Small intestine (tissue), 7 donors: ENCODE results near the gene LEFTY1. TPM values are rescaled to one million over a fixed set of nuclear protein-coding genes. Genes with fewer than 3 reads are reported as not detected.

Experiments used
- DNase-seq, 2 donors: peaks; one replicate each; pipeline versions ENCODE4 v3.0.0 to v3.0.0-alpha.2; 2013
- FAIRE-seq: peaks from 2 replicates; lab custom pipeline; 2012; peaks lifted over from hg19 to GRCh38; lab: Jason Lieb, UNC
- H3K27ac ChIP-seq, 3 donors: one replicate each; pipeline ENCODE4 v1.5.1; 2013; ENCODE audit warnings: low read length in 2 of 3, mild to moderate bottlenecking in 2 of 3, control low read depth in 1 of 3, inconsistent platforms in 1 of 3, low read depth in 1 of 3, moderate library complexity in 1 of 3
- H3K27me3 ChIP-seq, 3 donors: one replicate each; pipeline ENCODE4 v1.6.1; 2013; ENCODE audit warnings: low read length in 3 of 3, inconsistent platforms in 1 of 3; ENCODE audit not compliant: control insufficient read depth in 3 of 3, insufficient read depth in 3 of 3
- H3K36me3 ChIP-seq, 3 donors: one replicate each; pipeline ENCODE4 v1.6.1; 2013; ENCODE audit warnings: low read length in 3 of 3, inconsistent platforms in 1 of 3, low read depth in 1 of 3, mild to moderate bottlenecking in 1 of 3, moderate library complexity in 1 of 3; ENCODE audit not compliant: control insufficient read depth in 3 of 3, insufficient read depth in 2 of 3
- H3K4me1 ChIP-seq, 3 donors: one replicate each; pipeline ENCODE4 v1.6.1; 2013; ENCODE audit warnings: low read length in 2 of 3, inconsistent platforms in 1 of 3, low read depth in 1 of 3, mild to moderate bottlenecking in 1 of 3, moderate library complexity in 1 of 3; ENCODE audit not compliant: control insufficient read depth in 3 of 3, insufficient read depth in 2 of 3
- H3K4me3 ChIP-seq, 3 donors: one replicate each; pipeline ENCODE4 v1.5.1; 2013; ENCODE audit warnings: low read length in 3 of 3, control low read depth in 1 of 3, inconsistent platforms in 1 of 3, low read depth in 1 of 3, mild to moderate bottlenecking in 1 of 3, moderate library complexity in 1 of 3
- H3K9me3 ChIP-seq, 2 donors: one replicate each; pipeline ENCODE4 v1.6.1; 2013; ENCODE audit warnings: low read depth in 1 of 2, low read length in 1 of 2; ENCODE audit not compliant: control insufficient read depth in 2 of 2, insufficient read depth in 1 of 2
- WGBS, 3 donors: extraction: QIAGEN DNeasy Blood & Tissue Kit; methylation state at CpG; one replicate each; pipeline ENCODE4 v1.1.7; 2013; 5-methylcytosine and 5-hydroxymethylcytosine counted together
- polyA plus RNA-seq, 4 donors: library from polyadenylated mRNA; stranded (reverse) in 3 of 4; unstranded in 1 of 4; fragments of 200-250 nt in 3 of 4; fragments of 120-200 nt in 1 of 4; gene quantifications; one replicate each; pipeline versions ENCODE4 v1.2.1 to v1.2.3, GENCODE V29; 2013
- donor health status: healthy with polysubstance abuse.
- donor health status: control.
- donor health status: control.
- donor health status: Bipolar disorder and iron deficiency.
- donor health status: healthy.

LEFTY1 gene
- polyA plus RNA-seq, 4 donors: 0.19 to 0.58 TPM; not detected in 2

- FAIRE-seq: no peak
- peaks cover 0 to 5% of the 10 kb centered on the region in 2 donors for H3K9me3 ChIP-seq
- peaks cover 0 to 24% (median 4%) of the 10 kb centered on the region in 3 donors for H3K4me1 ChIP-seq
- peak overlapping the region in 2 of 3 donors; percentile 25 to 63 for H3K27ac ChIP-seq
- no peak overlapping the region for H3K4me3 ChIP-seq
- WGBS, 3 donors: 31 to 39% (median 36%) methylated on average over 16 of the region's 16 CpGs
- peaks cover 0 to 94% (median 2%) of the 10 kb centered on the region in 3 donors for H3K36me3 ChIP-seq
- no peaks in the 10 kb centered on the region for H3K27me3 ChIP-seq
- DNase-seq: no peak
Observed at GRCh38 chr1:225848030-225848955, 40.7 kb downstream of the LEFTY1 start.

DNA sequence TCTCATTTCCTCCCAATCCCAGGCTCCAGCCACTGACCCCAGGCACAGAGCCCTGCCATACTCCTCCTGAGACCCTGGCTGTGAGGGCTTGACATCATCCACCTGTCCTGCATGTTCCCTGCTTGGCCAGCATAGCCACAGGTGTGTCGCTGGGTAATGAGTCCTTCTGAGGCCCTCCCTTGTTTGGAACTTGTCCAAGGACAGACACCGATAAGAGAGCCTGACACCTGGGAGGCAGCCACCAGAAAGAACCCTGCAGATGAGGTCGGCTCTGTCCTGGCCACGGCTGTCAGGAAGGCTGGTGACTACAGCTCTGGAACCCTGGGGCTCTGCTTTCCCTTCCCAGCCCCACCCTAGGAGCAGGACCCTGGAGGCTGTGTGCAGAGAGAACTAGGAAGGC, 41.3 kb downstream of the LEFTY1 start:
- Histone ChIP-seq H3K9me3 (peaks cover 0 to 5% of the 10 kb centered on the region in 2 donors), H3K36me3 (peaks cover 0 to 93% (median 2%) of the 10 kb centered on the region in 3 donors), H3K27ac (peak overlapping the region in 2 of 3 donors; percentile 25 to 63), H3K4me1 (peaks cover 0 to 24% (median 4%) of the 10 kb centered on the region in 3 donors), H3K27me3 (no peaks in the 10 kb centered on the region), H3K4me3 (no peak overlapping the region)
- DNase-seq (peak; percentile 79 to 97), FAIRE-seq (no peak)
- 16 to 53% (median 26%) methylated on average over 4 of the region's 4 CpGs for WGBS, 3 donors

- no peak overlapping the region for H3K4me3 ChIP-seq
- no peaks in the 10 kb centered on the region for H3K27me3 ChIP-seq
- peaks cover 0 to 24% (median 4%) of the 10 kb centered on the region in 3 donors for H3K4me1 ChIP-seq
- DNase-seq (no peak), FAIRE-seq (no peak)
- H3K27ac ChIP-seq: peak overlapping the region in 1 of 3 donors; percentile 25
- H3K36me3 ChIP-seq: peaks cover 0 to 92% (median 0%) of the 10 kb centered on the region in 3 donors
- 81 to 90% (median 81%) methylated on average over 20 of the region's 20 CpGs for WGBS, 3 donors
- peaks cover 0 to 5% of the 10 kb centered on the region in 2 donors for H3K9me3 ChIP-seq
Observed at GRCh38 chr1:225846331-225847310, 42.3 kb downstream of the LEFTY1 start.

GRCh38 chr1:225845571-225846259, 43.2 kb downstream of the LEFTY1 start:
- peaks cover 0 to under 1% of the 10 kb centered on the region in 2 donors for H3K9me3 ChIP-seq
- no peaks in the 10 kb centered on the region for H3K27me3 ChIP-seq
- peaks cover 0 to 84% (median 0%) of the 10 kb centered on the region in 3 donors for H3K36me3 ChIP-seq
- H3K4me3 ChIP-seq: no peak overlapping the region
- no peak for FAIRE-seq
- peak; percentile 70 to 76 for DNase-seq
- H3K4me1 ChIP-seq: peaks cover 0 to 24% (median 4%) of the 10 kb centered on the region in 3 donors
- 67 to 74% (median 71%) methylated on average over 11 to 13 of the region's 13 CpGs for WGBS, 3 donors
- no peak overlapping the region for H3K27ac ChIP-seq

DNA sequence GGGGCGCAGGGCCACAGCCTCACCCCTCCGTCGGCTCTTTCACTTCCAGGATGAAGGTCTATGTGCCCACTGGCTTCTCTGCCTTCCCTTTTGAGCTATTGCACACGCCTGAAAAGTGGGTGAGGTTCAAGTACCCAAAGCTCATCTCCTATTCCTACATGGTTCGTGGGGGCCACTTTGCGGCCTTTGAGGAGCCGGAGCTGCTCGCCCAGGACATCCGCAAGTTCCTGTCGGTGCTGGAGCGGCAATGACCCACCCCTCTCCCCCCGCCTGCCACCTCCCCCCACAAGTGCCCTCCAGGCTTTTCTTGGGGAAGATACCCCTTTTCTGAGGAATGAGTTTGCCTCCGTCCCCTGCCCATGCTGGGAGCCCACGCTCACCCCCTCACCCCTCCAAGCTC, 43.8 kb downstream of the LEFTY1 start:
- Histone ChIP-seq H3K36me3 (peaks cover 0 to 81% (median 0%) of the 10 kb centered on the region in 3 donors), H3K4me3 (no peak overlapping the region), H3K27me3 (no peaks in the 10 kb centered on the region), H3K27ac (no peak overlapping the region), H3K4me1 (peaks cover 0 to 24% (median 4%) of the 10 kb centered on the region in 3 donors), H3K9me3 (no peaks in the 10 kb centered on the region)
- FAIRE-seq (no peak), DNase-seq (no peak)
- 84 to 88% (median 87%) methylated on average over 14 of the region's 14 CpGs for WGBS, 3 donors

DNA sequence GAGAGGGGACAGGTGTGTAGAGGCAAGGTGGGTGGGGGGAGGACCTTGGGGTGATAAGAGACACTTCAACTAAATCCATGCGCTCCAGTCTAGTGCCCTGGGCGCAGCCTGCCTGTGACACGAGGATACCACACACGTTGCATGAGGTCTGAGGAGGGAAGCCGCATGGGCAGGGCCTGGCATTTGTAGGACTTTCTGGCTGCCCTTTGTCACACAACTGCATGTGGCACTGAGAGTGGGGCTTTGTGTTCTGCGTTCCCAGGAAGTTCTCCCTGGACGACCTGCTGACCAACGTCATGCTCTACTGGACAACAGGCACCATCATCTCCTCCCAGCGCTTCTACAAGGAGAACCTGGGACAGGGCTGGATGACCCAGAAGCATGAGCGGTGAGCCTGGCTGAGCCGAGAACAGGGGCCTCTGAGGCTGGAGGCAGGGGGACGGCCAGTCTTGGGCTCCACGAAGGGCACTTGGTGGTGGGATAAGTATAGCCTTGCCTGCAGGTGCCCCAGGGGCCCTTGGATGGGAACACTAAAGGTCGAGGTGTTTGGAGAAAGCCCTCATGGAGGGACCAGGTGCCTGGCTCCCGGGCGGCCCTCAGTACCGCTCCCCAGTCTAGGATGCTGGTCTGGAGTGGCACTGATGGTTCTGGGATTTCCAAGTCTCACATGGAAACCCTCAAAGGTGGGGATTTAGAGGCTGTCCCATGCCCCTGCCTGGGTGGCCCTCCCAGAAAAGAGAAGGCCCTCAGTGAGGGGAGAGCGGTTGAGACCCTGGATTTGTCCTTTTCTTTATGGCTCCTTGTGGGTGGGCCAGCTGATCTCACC, 44.5 kb downstream of the LEFTY1 start:
- Histone ChIP-seq H3K36me3 (peaks cover 0 to 81% (median 0%) of the 10 kb centered on the region in 3 donors), H3K27ac (no peak overlapping the region), H3K4me1 (peaks cover 0 to 20% (median 4%) of the 10 kb centered on the region in 3 donors), H3K4me3 (no peak overlapping the region), H3K27me3 (no peaks in the 10 kb centered on the region), H3K9me3 (no peaks in the 10 kb centered on the region)
- no peak for DNase-seq
- 66 to 80% (median 80%) methylated on average over 18 of the region's 18 CpGs for WGBS, 3 donors
- no peak for FAIRE-seq

DNA sequence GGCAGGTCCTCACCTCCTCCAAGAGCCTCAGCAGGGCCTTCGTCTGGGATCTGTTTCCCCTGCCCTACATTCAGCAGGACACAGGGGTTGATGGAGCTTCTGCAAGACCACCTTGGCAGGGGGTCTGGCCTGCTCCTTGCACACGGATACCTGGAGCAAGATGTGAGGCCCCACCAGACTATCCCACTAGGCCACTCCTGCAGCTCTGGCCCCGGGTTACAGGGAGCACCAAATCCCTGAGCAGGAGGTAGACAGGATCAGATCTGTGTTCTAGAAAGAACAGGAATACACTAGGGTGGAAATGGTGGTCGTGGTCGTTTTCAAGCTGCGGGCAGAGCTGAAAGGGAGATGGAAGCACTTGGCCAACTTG, 45.5 kb downstream of the LEFTY1 start:
- DNase-seq (no peak), FAIRE-seq (no peak)
- Histone ChIP-seq H3K36me3 (peaks cover 0 to 81% (median 6%) of the 10 kb centered on the region in 3 donors), H3K27me3 (no peaks in the 10 kb centered on the region), H3K27ac (no peak overlapping the region), H3K4me3 (no peak overlapping the region), H3K9me3 (no peaks in the 10 kb centered on the region), H3K4me1 (peaks cover 0 to 14% (median 3%) of the 10 kb centered on the region in 3 donors)
- WGBS, 3 donors: 65 to 72% (median 67%) methylated on average over 6 of the region's 6 CpGs
